Endodermal cell (in vitro differentiated cells): ENCODE data around the gene DLGAP1. TPM values are rescaled to one million over a fixed set of nuclear protein-coding genes. Genes with fewer than 3 reads are reported as not detected.

Source experiments
- DNase-seq: peaks from one replicate; pipeline ENCODE4 v3.0.0-alpha.2; 2017
- H3K27ac ChIP-seq: 2 replicates; pipeline ENCODE4 v1.5.1; 2013; ENCODE audit warnings: mild to moderate bottlenecking, low read depth, low read length, moderate library complexity
- H3K27me3 ChIP-seq: 2 replicates; pipeline ENCODE4 v1.6.1; 2013; ENCODE audit warnings: mild to moderate bottlenecking, low read length, moderate library complexity; ENCODE audit not compliant: insufficient read depth, control insufficient read depth, poor library complexity, severe bottlenecking
- H3K36me3 ChIP-seq: 2 replicates; pipeline ENCODE4 v1.7.0; 2013; ENCODE audit warnings: mild to moderate bottlenecking, low read length, moderate library complexity; ENCODE audit not compliant: control insufficient read depth, insufficient read depth
- H3K4me1 ChIP-seq: one replicate; pipeline ENCODE4 v1.7.0; 2013; ENCODE audit warnings: low read length; ENCODE audit not compliant: control insufficient read depth, insufficient read depth
- H3K4me3 ChIP-seq: 2 replicates; pipeline ENCODE4 v1.5.1; 2013; ENCODE audit warnings: mild to moderate bottlenecking, low read length, moderate library complexity
- H3K9ac ChIP-seq: 2 replicates; pipeline ENCODE4 v1.6.1; 2013; ENCODE audit warnings: mild to moderate bottlenecking, low read length, moderate library complexity; ENCODE audit not compliant: poor library complexity, severe bottlenecking; ENCODE audit errors: extremely low read depth
- H3K9me3 ChIP-seq: 2 replicates; pipeline ENCODE4 v1.6.1; 2013; ENCODE audit warnings: mild to moderate bottlenecking, low read length, moderate library complexity; ENCODE audit not compliant: control insufficient read depth
- H3K27ac Mint-ChIP-seq: 2 replicates; pipeline ENCODE4 v1.8.0; 2020; ENCODE audit warnings: mixed read lengths
- H3K27me3 Mint-ChIP-seq: 2 replicates; pipeline ENCODE4 v1.8.0; 2021; ENCODE audit warnings: mild to moderate bottlenecking, mixed read lengths; ENCODE audit not compliant: insufficient read depth
- H3K36me3 Mint-ChIP-seq: 2 replicates; pipeline ENCODE4 v1.8.0; 2020; ENCODE audit warnings: low read depth, mixed read lengths
- H3K4me1 Mint-ChIP-seq: 2 replicates; pipeline ENCODE4 v1.8.0; 2020; ENCODE audit warnings: mixed read lengths
- H3K4me3 Mint-ChIP-seq: 2 replicates; pipeline ENCODE4 v1.8.0; 2020; ENCODE audit warnings: mild to moderate bottlenecking, moderate library complexity, mixed read lengths
- H3K9me3 Mint-ChIP-seq: 2 replicates; pipeline ENCODE4 v1.8.0; 2020; ENCODE audit warnings: mild to moderate bottlenecking, mixed read lengths
- WGBS, 2 experiments: methylation state at CpG; one replicate each; pipeline versions ENCODE4 v1.1.5 to v1.1.7; 2013; ENCODE audit warnings: missing lambda C conversion rate in 2 of 2, mixed read lengths in 1 of 2; ENCODE audit not compliant: insufficient coverage in 1 of 2, insufficient read length in 1 of 2; 5-methylcytosine and 5-hydroxymethylcytosine counted together
- total RNA-seq, 2 donors: library from RNA; stranded (reverse); fragmentation: NEBNext Ultra II Directional in 1 of 2; extraction: Animal tissue kit (Norgen Biotek cat#: 25700) in 1 of 2; gene quantifications; 2 replicates in 1 of 2; 3 replicates in 1 of 2; pipeline ENCODE4 v1.2.1, GENCODE V29; 2021
- TF ChIP-seq, protein P1 (sequence below): fragments of 200-600 bp; sonication (generic); conservative IDR thresholded peaks from 2 replicates; pipeline ENCODE4 v1.5.0; 2021; ENCODE audit warnings: antibody characterized with exemption, mild to moderate bottlenecking

DLGAP1 gene
- total RNA-seq, 2 donors from 2014 or later = 11.5 to 21.5 TPM

DNA sequence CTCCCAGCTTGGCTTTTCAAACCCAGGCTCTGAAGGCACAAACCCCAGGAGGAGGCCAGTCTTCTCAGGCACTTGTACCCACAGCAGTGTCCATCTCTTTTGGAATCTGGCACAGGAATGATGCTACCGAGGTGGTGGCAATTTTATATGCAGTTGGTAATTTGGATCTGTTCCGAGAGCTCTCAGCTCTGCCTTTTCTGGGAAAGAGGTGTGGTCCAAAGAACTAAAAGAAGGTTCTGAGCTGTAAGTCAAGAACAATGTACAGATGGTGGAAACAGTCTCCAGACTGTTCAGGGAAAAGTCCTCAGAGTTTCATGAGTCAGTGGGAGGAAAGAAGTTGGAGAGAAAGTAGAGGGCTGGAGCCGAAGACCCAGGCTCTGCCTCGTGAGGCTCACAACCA is 651.8 kb downstream of the DLGAP1 start:
- Mint-ChIP-seq H3K9me3 (no peaks in the 10 kb centered on the region), H3K4me1 (peaks cover 3% of the 10 kb centered on the region), H3K27ac (no peak overlapping the region), H3K4me3 (no peak overlapping the region), H3K27me3 (no peaks in the 10 kb centered on the region), H3K36me3 (no peaks in the 10 kb centered on the region)
- no peak for DNase-seq
- Histone ChIP-seq H3K4me3 (no peak overlapping the region), H3K9ac (no peak overlapping the region), H3K27me3 (no peaks in the 10 kb centered on the region), H3K9me3 (no peaks in the 10 kb centered on the region), H3K27ac (no peak overlapping the region), H3K36me3 (no peaks in the 10 kb centered on the region), H3K4me1 (no peaks in the 10 kb centered on the region)
- TF ChIP-seq, protein P1, sequence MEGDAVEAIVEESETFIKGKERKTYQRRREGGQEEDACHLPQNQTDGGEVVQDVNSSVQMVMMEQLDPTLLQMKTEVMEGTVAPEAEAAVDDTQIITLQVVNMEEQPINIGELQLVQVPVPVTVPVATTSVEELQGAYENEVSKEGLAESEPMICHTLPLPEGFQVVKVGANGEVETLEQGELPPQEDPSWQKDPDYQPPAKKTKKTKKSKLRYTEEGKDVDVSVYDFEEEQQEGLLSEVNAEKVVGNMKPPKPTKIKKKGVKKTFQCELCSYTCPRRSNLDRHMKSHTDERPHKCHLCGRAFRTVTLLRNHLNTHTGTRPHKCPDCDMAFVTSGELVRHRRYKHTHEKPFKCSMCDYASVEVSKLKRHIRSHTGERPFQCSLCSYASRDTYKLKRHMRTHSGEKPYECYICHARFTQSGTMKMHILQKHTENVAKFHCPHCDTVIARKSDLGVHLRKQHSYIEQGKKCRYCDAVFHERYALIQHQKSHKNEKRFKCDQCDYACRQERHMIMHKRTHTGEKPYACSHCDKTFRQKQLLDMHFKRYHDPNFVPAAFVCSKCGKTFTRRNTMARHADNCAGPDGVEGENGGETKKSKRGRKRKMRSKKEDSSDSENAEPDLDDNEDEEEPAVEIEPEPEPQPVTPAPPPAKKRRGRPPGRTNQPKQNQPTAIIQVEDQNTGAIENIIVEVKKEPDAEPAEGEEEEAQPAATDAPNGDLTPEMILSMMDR = no peak
- 96% methylated on average over 4 of the region's 4 CpGs; no CpG with 5 or more reads in 1 of the 2 experiments for WGBS, 2 experiments

DNA sequence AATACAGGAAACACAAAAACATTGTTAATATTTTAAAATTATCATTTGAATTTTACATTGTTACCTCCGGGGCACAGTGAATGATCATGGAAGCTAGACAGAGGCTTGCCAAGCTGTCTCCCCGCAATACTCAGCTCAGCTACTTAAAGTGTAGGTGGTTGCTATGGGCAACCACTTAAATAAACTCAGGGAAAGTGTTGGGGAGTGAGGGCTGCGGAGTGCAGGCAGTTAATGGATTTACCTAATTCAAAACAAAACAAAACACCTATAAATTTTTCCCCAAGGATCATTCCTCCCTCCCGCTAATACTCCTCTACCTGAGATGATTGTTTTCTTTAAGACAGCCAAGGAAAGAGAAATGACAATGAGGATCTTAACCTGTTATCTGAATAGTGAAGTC is 655.6 kb downstream of the DLGAP1 start:
- Histone ChIP-seq H3K36me3 (no peaks in the 10 kb centered on the region), H3K27me3 (no peaks in the 10 kb centered on the region), H3K4me1 (no peaks in the 10 kb centered on the region), H3K4me3 (no peak overlapping the region), H3K9me3 (no peaks in the 10 kb centered on the region), H3K9ac (no peak overlapping the region), H3K27ac (no peak overlapping the region)
- WGBS, 2 experiments = 84% methylated on average over 4 of the region's 4 CpGs; no CpG with 5 or more reads in 1 of the 2 experiments
- Mint-ChIP-seq H3K9me3 (no peaks in the 10 kb centered on the region), H3K36me3 (no peaks in the 10 kb centered on the region), H3K4me3 (no peak overlapping the region), H3K27me3 (no peaks in the 10 kb centered on the region), H3K27ac (no peak overlapping the region), H3K4me1 (peaks cover 12% of the 10 kb centered on the region)
- no peak for DNase-seq
- TF ChIP-seq, protein P1 = no peak

DNA sequence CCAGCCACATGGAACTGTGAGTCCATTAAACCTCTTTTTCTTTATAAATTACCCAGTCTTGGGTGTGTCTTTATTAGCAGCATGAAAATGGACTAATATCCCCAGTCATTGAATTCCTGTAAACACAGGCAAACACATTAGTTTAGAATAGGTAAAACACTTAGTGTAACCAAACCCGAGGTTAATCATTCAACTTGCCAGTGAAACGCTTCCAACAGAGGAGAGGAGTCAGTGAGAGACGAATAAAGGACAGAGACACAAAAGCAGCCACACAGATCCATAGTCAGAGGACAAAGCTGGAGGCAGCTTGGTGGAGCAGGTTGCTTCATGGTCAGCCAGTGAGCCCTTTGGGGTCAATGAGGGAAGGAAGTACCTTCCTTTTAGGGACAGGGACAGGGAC is 657.1 kb downstream of the DLGAP1 start:
- no peak overlapping the region for H3K9ac ChIP-seq
- Mint-ChIP-seq H3K4me3 (no peak overlapping the region), H3K27ac (no peak overlapping the region), H3K9me3 (no peaks in the 10 kb centered on the region), H3K36me3 (no peaks in the 10 kb centered on the region), H3K4me1 (peaks cover 16% of the 10 kb centered on the region), H3K27me3 (no peaks in the 10 kb centered on the region)
- no peaks in the 10 kb centered on the region for H3K36me3 ChIP-seq
- no peak overlapping the region for H3K4me3 ChIP-seq
- no peak overlapping the region for H3K27ac ChIP-seq
- no peaks in the 10 kb centered on the region for H3K27me3 ChIP-seq
- TF ChIP-seq, protein P1 = no peak
- no peaks in the 10 kb centered on the region for H3K4me1 ChIP-seq
- DNase-seq = no peak
- H3K9me3 ChIP-seq = no peaks in the 10 kb centered on the region
- 94 to 96% methylated on average over 3 of the region's 3 CpGs for WGBS, 2 experiments
